ENCODE results near the gene RABAC1. TPM values are rescaled to one million over a fixed set of nuclear protein-coding genes. Genes with fewer than 3 reads are reported as not detected.
A peak's percentile ranks its signal among the peaks of the same experiment; 100 is the strongest.

The RABAC1 gene
- total and polyA plus RNA-seq, 9 of the 15 experiments (the other 6 are each of a cell fraction or from before 2014, with no cell fraction given) = 2.4 to 28.1 (median 9.3) TPM

- no peak for TF ChIP-seq ZBTB9 (CRISPR knock-in tag; IDR thresholded peaks at IDR 0.05)
- peak; percentile 80; the same call in 1 of the 2 replicates for TF ChIP-seq TFAP4 (CRISPR knock-in tag; IDR thresholded peaks at IDR 0.05; ENCODE audit: borderline replicate concordance)
- TF ChIP-seq FOXO4 (CRISPR knock-in tag; IDR thresholded peaks at IDR 0.05) = no peak
- peak; percentile 68 for TF ChIP-seq MYC (IDR thresholded peaks at IDR 0.05; ENCODE audit: low read depth, low read length)
- TF ChIP-seq MYC (CRISPR knock-in tag; IDR thresholded peaks at IDR 0.05; ENCODE audit: borderline replicate concordance, low read depth) = no peak
- no peak for TF ChIP-seq ZNF830 (CRISPR knock-in tag; IDR thresholded peaks at IDR 0.05)
- TF ChIP-seq SMARCA4 (IDR thresholded peaks at IDR 0.05) = 0 out of 2 replicates have a peak, but pooled peaks have one; percentile 40
- peak; percentile 39 for TF ChIP-seq RBM39 (optimal IDR thresholded peaks at IDR 0.05; ENCODE audit: low read depth, low read length)
- no peak for TF ChIP-seq CREB3 (tag; conservative IDR thresholded peaks at IDR 0.05; ENCODE audit: low read depth)
- peak; percentile 67 to 77; a peak in 3 of 4 replicates for TF ChIP-seq MLLT1 (IDR thresholded peaks at IDR 0.05)
- TF ChIP-seq ZBTB43 (CRISPR knock-in tag; IDR thresholded peaks at IDR 0.05) = 0 out of 2 replicates have a peak, but pooled peaks have one; percentile 58
- TF ChIP-seq POLR3G (IDR thresholded peaks at IDR 0.05; ENCODE audit: extremely low read depth, insufficient read length, insufficient replicate concordance) = no peak
- no peak for TF ChIP-seq FOXA1 (IDR thresholded peaks at IDR 0.05; ENCODE audit: borderline replicate concordance)
- peak in 1 of 2 experiments; percentile 60; a peak in 2 of 4 replicates for TF ChIP-seq HDAC1 (IDR thresholded peaks at IDR 0.05)
- TF ChIP-seq ATF4 (CRISPR knock-in tag; IDR thresholded peaks at IDR 0.05) = no peak
- TF ChIP-seq TOE1 (IDR thresholded peaks at IDR 0.05; ENCODE audit: borderline replicate concordance) = peak; percentile 72; the same call in 1 of the 2 replicates
- 0 out of 2 replicates have a peak, but pooled peaks have one; percentile 11 for TF ChIP-seq TOE1 (CRISPR knock-in tag; IDR thresholded peaks at IDR 0.05; ENCODE audit: borderline replicate concordance, low read depth)
- TF ChIP-seq HOXB6 (CRISPR knock-in tag; IDR thresholded peaks at IDR 0.05; ENCODE audit: borderline replicate concordance) = no peak
These were observed 1.2 kb downstream of the RABAC1 start (continued) for GRCh38 chr19:41957838-41958366.
